ENCODE measurements around the gene SACM1L.

GRCh38 chr3:45773072-45773471 lies 83.9 kb downstream of the SACM1L start:
- TF ChIP-seq CTCF (conservative IDR thresholded peaks at IDR 0.05; ENCODE audit: low read length) (no peak), EZH2phosphoT487 (IDR thresholded peaks at IDR 0.05; ENCODE audit: borderline replicate concordance) (no peak)
